ENCODE data around the gene PGAP2. TPM values are rescaled to one million over a fixed set of nuclear protein-coding genes. Genes with fewer than 3 reads are reported as not detected.

PGAP2 gene
- total RNA-seq, 1 donor from 2014 or later: 26.6 TPM

DNA sequence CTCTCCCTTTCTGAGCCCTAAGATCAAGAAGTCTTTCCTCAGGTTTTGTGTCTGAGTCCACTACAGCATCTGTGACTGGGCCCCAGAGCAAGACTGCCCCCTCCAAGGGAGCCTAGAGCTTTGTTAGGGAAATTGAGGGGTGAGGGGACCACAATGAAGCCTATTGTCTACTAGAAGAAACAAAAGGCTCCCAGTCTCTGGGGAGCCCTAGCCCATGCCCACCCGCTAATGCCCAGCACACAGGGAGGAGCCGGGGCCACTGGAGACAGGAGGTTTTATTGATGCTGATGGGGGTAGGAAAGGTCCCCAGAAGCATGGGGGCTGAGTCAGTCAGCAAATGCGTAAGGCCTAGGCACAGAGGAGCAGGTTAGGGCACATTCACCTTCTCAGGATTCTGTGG is 18.4 kb downstream of the PGAP2 start:
- ATAC-seq (no peak), DNase-seq (ENCODE audit: missing footprints) (no peak)
- intact Hi-C loops (cut with DNase I): no loop called here

GRCh38 chr11:3827434-3828186 is 19.2 kb downstream of the PGAP2 start:
- intact Hi-C loops (cut with DNase I): no loop called here
- DNase-seq (ENCODE audit: missing footprints): no peak
- ATAC-seq: no peak

GRCh38 chr11:3830088-3830487 is 21.7 kb downstream of the PGAP2 start:
- DNase-seq (ENCODE audit: missing footprints) (no peak), ATAC-seq (no peak)
- intact Hi-C loops (cut with DNase I): no loop called here

- ATAC-seq: no peak
- intact Hi-C loops (cut with DNase I): no loop called here
- DNase-seq (ENCODE audit: missing footprints): no peak
Observed at GRCh38 chr11:3830730-3831129, 22.4 kb downstream of the PGAP2 start.

DNA sequence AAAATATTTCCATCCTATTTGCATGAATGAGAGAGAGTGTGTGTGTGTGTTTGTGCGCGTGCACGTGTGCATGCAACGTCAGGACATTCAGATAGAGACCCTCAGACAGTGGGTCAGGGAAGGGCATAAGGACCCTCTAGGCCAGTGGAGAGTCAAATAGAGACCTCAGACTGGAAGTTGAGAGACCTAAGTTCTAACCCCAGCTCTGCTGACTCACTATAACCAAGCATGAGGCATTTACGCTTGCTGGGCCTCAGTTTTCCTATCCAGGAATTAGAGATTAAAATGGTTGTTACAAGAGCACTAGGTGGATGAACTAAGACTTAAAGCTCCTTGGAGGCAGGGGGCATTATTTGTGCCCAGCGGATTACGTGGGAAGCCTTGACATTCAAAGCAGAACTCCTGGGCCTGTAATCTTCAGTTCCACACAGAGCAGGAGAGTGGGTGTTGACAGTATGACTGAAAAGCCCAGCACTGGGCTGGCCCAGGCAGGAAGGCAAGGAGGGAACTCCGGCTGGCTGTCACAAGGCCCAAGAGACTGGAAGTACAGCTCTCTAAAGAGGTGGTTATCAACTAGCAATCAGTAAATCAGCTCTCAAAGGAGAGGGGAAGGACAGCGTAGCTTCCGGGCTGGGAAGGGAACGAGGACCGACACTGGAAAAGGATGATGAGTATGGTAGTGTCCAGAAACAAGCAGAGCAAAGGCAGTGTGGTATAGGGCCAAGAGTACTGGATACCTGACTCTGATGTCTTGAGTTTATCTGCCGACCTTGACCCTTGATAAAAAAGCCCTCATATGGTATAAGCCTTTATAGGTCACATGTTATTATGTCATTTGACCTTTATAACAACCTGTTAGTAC is 23.2 kb downstream of the PGAP2 start:
- peak; percentile 64 for ATAC-seq
- intact Hi-C loops (cut with DNase I): no loop called here
- no peak for DNase-seq (ENCODE audit: missing footprints)

DNA sequence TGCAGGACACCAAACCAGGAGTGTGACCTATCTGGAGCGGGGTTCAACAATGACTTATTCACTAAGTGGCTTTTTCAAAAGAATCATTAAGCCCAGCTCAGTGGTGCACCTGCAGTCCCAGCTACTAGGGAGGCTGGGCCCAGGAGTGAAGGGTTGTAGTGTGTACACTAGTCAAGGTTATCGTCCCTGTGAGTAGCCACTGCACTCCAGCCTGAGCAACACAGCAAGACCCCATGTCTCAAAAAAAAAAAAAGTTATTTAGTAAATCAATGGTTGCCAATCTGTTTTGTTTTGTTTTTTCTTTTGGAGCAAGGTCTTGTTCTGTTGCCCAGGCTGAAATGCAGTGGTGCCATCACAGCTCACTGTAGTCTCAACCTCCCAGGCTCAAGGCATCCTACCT is 24.5 kb downstream of the PGAP2 start:
- DNase-seq (ENCODE audit: missing footprints): no peak
- ATAC-seq: no peak
- intact Hi-C loops (cut with DNase I): no loop called here

DNA sequence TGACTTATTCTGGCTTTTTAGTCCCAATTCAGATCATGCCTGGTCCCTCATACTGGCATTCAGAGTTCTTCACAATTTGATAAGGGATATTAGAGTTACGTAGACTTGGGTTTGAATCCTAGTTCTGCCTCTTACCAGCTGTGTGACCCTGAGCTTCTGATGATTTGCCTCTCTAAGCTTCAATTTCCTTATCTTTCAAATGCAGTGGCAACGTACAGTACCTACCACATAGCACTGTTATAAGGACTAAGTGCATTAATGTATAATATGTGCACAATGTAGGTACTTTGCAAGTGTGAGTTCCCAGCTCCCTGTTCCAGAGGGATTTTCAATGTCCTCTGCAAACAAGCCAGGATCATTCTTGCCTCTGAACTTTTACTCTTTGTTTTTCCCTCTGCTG is 25.1 kb downstream of the PGAP2 start:
- intact Hi-C loops (cut with DNase I): no loop called here
- ATAC-seq (no peak), DNase-seq (ENCODE audit: missing footprints) (no peak)

GRCh38 chr11:3834349-3834663 is 25.9 kb downstream of the PGAP2 start:
- DNase-seq (ENCODE audit: missing footprints) (no peak), ATAC-seq (no peak)
- intact Hi-C loops (cut with DNase I): no loop called here

DNA sequence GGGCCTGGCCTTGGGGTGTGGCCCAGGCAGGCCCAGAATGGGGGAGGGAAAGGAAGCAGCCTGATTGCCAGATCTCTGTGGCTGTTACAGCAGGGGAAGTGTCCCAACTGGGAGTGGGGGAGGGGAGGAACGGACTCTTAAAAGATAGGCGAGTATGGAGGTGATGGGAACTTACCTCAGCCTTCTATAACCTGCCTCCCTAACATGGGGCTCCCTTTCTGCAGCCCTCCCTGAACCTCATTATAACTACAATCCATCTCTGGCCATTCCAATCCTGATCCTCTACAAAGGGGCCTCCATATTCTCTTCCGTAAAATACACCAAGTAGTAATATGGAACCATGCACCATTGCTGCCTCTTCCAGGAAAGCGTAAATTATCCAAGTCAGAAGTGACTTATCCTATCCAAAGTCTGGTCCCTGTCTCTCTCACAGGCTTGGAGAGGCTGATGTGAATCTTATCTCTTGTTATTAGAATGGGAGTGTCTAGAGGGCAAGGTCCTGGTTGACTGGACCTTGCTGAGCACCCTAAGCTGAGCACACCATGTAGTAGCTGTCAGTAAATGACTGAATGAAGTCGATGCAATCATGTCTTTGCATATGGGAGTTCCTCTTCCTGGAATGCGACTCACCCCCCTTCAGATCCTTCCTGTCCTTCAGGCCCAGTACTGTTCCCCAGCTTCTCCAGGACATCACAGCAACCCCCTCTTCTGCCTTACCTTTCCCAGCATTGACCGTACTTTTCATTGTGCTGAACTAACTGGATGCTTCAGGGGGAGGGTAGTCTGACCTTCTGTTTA is 26.5 kb downstream of the PGAP2 start:
- intact Hi-C loops (cut with DNase I): no loop called here
- ATAC-seq (peak; percentile 43), DNase-seq (ENCODE audit: missing footprints) (peak; percentile 80)

GRCh38 chr11:3835751-3836150 is 27.4 kb downstream of the PGAP2 start:
- intact Hi-C loops (cut with DNase I): no loop called here
- DNase-seq (ENCODE audit: missing footprints) (no peak), ATAC-seq (peak; percentile 43)

- intact Hi-C loops (cut with DNase I): no loop called here
- no peak for ATAC-seq
- peak; percentile 87 for DNase-seq (ENCODE audit: missing footprints)
Observed at GRCh38 chr11:3836903-3837302, 28.5 kb downstream of the PGAP2 start.

DNA sequence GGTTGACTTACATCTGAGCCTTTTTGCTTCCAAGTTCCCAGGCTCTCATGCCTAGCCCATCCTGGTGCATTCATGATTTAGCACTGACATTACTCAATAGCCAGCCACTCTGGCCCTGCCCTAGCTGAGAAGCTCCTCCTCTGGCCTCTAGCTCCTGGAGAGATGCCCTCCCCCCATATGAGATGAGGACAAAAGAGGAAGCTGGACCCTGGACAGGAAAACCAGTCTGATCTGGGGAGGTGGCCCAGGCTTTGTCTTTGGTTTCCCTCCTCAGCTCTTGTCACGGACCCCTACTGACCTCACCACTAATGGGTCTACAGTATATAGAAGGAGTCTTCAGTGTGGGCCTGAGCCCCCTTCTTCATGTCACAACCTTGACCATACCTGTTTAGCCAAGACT is 29.4 kb downstream of the PGAP2 start:
- peak; percentile 15 for ATAC-seq
- intact Hi-C loops (cut with DNase I): no loop called here
- peak; percentile 85 for DNase-seq (ENCODE audit: missing footprints)

DNA sequence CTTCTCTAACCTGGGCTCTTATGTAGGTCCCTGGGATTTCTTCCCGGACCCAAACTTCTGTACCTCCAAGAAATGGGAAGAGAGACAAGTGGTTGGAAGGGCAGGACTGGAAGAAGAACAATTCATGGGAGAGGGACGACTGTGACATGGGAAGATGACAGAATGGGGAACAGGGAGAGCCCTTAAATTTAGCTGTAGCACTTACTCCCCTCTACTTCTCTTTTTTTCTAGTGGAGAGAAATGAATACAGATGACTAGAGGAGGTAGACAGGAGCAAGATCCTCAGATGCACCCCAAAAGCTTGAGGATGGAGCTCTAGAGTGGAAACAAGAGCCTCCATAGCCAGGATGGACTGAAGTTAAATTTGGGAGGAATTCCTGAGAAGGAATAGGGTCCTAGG is 30.1 kb downstream of the PGAP2 start:
- DNase-seq (ENCODE audit: missing footprints) (no peak), ATAC-seq (no peak)
- intact Hi-C loops (cut with DNase I): no loop called here

DNA sequence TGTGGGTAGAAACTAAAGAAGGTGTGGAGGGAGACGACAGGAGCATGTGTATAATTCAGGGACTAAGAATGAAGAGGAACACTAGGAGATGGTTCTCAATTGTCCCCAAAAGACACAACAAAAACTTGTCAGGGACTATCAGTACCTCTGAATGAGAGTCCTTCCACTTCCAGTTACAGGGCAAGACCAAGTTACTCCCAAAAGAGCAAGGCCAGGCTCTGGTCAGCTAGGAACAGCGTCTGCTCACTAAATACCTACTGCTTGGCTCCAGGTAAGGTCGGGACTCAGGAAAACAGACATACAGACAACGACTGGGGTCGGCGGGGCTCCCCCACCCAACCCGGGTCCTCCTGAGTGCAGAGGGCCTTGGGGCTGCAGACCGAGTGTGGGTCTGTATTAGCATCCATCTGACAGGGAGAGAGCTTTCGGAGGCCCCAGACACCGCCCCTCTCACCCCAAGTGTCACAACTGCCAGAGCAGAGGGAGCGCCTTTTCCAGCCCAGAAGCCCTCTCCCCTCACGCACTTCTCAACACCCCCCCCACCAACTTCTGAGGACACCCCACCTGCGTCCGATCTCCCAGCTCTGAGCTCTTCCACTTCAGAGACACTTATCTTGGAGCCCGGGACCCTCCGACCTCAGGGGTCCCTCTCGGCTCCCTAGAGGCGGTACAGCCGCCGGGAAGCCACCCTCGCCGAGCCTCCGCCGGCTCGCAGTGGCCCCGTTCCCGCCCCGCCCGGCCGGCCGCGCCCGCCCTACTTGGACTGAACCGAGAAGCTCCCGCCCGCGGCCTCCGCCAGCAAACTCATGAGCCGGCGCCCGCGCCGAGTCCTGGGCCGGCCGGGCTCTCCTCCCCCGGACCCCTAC is 31.9 kb downstream of the PGAP2 start:
- ATAC-seq: peak; percentile 40
- DNase-seq (ENCODE audit: missing footprints): no peak
- intact Hi-C loops (cut with DNase I): no loop called here

- ATAC-seq (peak; percentile 87), DNase-seq (ENCODE audit: missing footprints) (peak; percentile 94)
- intact Hi-C loops (cut with DNase I): loop anchor here (1.0 kb wide), 1 partner anchor 44 kb away; the partner anchor contains the start of gene NUP98
Observed at GRCh38 chr11:3840870-3841425, 32.6 kb downstream of the PGAP2 start, which contains the start of gene RHOG. RHOG (minus strand) TSS chr11:3840959; CDS start chr11:3828138, 12,821 bp downstream.

GRCh38 chr11:3841426-3842350 is 33.3 kb downstream of the PGAP2 start:
- intact Hi-C loops (cut with DNase I): loop anchor here (1.0 kb wide), 1 partner anchor 44 kb away; the partner anchor contains the start of gene NUP98
- peak; percentile 93 for DNase-seq (ENCODE audit: missing footprints)
- ATAC-seq: peak; percentile 81

DNA sequence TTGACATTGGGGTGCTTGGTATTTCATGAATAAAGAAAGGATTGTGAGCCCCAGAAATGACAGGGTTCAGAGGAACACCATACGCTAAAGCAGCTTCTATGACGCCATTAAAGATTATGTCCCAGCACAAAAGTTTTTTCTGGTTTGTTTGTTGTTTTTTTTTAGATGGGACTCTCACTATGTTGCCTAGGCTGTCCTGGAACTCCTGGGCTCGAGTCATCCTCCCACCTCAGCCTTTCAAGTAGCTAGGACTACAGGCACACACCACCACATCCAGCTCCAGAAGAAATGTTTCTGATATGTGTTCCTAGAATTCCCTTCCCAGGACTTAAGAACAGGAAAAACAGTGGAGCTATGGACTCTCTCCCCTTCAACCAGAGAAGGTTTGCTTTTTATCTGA is 35.0 kb downstream of the PGAP2 start:
- no peak for ATAC-seq
- intact Hi-C loops (cut with DNase I): no loop called here
- no peak for DNase-seq (ENCODE audit: missing footprints)
